Measurements from ENCODE around the gene RSAD2. TPM values are rescaled to one million over a fixed set of nuclear protein-coding genes. Genes with fewer than 3 reads are reported as not detected.

The RSAD2 gene
- 0.20 to 0.66 TPM (median 0.34 TPM) in 5 replicates for total RNA-seq (2022; extraction: Qiagen RNA extraction)

GRCh38 chr2:6877402-6878304 is at the start of gene RSAD2:
Gene RSAD2, plus strand, starts transcription at chr2:6877777. Its CDS starts 24 bp downstream, at chr2:6877801.

GRCh38 chr2:6865346-6866274 is 12.0 kb upstream of the RSAD2 start, which contains the start of gene CMPK2:
Gene CMPK2, minus strand, starts transcription at chr2:6865907. Its CDS starts 211 bp downstream, at chr2:6865696.

GRCh38 chr2:6917071-6917760 is 39.6 kb downstream of the RSAD2 start, which contains the start of gene RNF144A:
Gene RNF144A, plus strand, starts transcription at chr2:6917412. Its CDS starts 79,515 bp downstream, at chr2:6996927.

Other genes with a start within 250 kb of the RSAD2 start
- 0.73 to 0.95 TPM (median 0.86 TPM) in 5 replicates for gene CMPK2, start 11.9 kb upstream of the RSAD2 start, total RNA-seq (2022; extraction: Qiagen RNA extraction)
- 6.6 to 8.8 TPM (median 8.1 TPM) in 5 replicates for gene RNF144A, start 39.6 kb downstream of the RSAD2 start, total RNA-seq (2022; extraction: Qiagen RNA extraction)